Spinal cord (tissue), 10 donors: ENCODE data around the gene DRC7. TPM values are rescaled to one million over a fixed set of nuclear protein-coding genes. Genes with fewer than 3 reads are reported as not detected.

Experiments
- DNase-seq, 6 donors: peaks; one replicate each; pipeline versions ENCODE4 v3.0.0 to v3.0.0-alpha.2; 2013 to 2015; ENCODE audit warnings: low spot score in 6 of 6, low read depth in 4 of 6
- H3K27ac ChIP-seq: one replicate; pipeline ENCODE4 v1.5.1; 2013; ENCODE audit warnings: low read depth, low read length, control low read depth
- H3K27me3 ChIP-seq: one replicate; pipeline ENCODE4 v1.6.1; 2013; ENCODE audit warnings: low read length; ENCODE audit not compliant: control insufficient read depth, insufficient read depth
- H3K36me3 ChIP-seq: one replicate; pipeline ENCODE4 v1.6.1; 2013; ENCODE audit warnings: low read length; ENCODE audit not compliant: control insufficient read depth, insufficient read depth
- H3K4me1 ChIP-seq: one replicate; pipeline ENCODE4 v1.6.1; 2013; ENCODE audit warnings: low read length; ENCODE audit not compliant: control insufficient read depth, insufficient read depth
- H3K4me3 ChIP-seq: one replicate; pipeline ENCODE4 v1.5.1; 2013; ENCODE audit warnings: low read depth, low read length, control low read depth
- H3K9me3 ChIP-seq: one replicate; pipeline ENCODE4 v1.6.1; 2013; ENCODE audit warnings: low read length; ENCODE audit not compliant: control insufficient read depth, insufficient read depth
- WGBS: methylation state at CpG from one replicate; pipeline ENCODE4 v1.1.5; 2013; ENCODE audit warnings: missing lambda C conversion rate; ENCODE audit not compliant: insufficient coverage; 5-methylcytosine and 5-hydroxymethylcytosine counted together
- polyA plus RNA-seq, 2 donors: library from polyadenylated mRNA; unstranded; fragments of 120-200 nt; gene quantifications; one replicate each; pipeline ENCODE4 v1.2.1, GENCODE V29; 2013; ENCODE audit not compliant: insufficient read length in 2 of 2
- total RNA-seq, 2 donors: library from RNA; depleted of rRNA in 1 of 2; stranded (reverse); fragments of 120-200 nt in 1 of 2; fragments of >200 nt in 1 of 2; gene quantifications; one replicate each; pipeline versions ENCODE4 v1.2.3 to v1.2.4, GENCODE V29; 2013 to 2014
- donor health status: healthy.

DRC7 gene
- total and polyA plus RNA-seq, 4 donors = 0.69 to 6.0 (median 4.0) TPM

- H3K4me3 ChIP-seq = no peak overlapping the region
- H3K4me1 ChIP-seq = peaks cover 22% of the 10 kb centered on the region
- no peaks in the 10 kb centered on the region for H3K27me3 ChIP-seq
- peaks cover 5% of the 10 kb centered on the region for H3K36me3 ChIP-seq
- H3K9me3 ChIP-seq = no peaks in the 10 kb centered on the region
- no peak overlapping the region for H3K27ac ChIP-seq
- no peak for DNase-seq
- 89% methylated on average over 1 of the region's 2 CpGs for WGBS
Observed at GRCh38 chr16:57672824-57673223, 21.8 kb upstream of the DRC7 start.

DNA sequence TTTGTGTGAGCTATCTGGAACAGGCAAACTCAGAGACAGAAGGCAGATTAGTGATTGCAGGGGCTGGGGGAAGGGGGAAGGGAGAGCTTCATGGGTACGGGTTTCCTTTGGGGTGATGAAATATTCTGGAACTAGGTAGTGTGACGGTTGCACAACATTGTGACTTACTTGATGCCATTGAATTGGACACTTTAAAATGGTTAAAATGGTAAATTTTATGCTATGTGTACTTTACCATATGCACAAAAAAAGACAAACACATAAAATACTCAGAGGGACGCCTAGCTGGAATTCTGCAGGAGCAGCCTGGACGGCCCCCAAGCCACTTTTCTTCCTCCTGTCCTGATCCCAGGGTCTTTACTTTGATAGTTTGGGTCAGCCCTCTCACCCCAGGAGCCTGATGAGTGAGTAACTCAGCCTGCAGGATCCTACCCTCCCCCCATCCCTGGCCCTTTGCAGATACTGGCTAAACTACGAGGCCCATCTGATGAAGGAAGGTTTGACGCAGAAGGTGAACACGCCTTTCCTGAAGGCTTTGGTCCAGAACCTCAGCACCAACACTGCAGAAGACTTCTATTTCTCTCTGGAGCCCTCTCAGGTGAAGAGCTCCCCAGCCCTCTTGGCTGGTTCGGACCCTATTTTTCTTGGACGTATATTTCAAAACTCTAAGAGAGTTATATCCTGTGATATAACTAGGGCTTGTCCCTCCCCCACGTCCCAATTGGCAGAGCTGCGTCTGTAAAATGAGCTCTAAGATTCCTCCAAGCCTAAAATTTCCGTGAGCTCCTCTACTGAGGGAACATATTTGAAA lies 18.7 kb upstream of the DRC7 start:
- Histone ChIP-seq H3K4me3 (no peak overlapping the region), H3K4me1 (peaks cover 4% of the 10 kb centered on the region), H3K9me3 (no peaks in the 10 kb centered on the region), H3K27ac (no peak overlapping the region), H3K27me3 (no peaks in the 10 kb centered on the region), H3K36me3 (no peaks in the 10 kb centered on the region)
- WGBS = 39% methylated on average over 4 of the region's 12 CpGs
- DNase-seq = no peak

DNA sequence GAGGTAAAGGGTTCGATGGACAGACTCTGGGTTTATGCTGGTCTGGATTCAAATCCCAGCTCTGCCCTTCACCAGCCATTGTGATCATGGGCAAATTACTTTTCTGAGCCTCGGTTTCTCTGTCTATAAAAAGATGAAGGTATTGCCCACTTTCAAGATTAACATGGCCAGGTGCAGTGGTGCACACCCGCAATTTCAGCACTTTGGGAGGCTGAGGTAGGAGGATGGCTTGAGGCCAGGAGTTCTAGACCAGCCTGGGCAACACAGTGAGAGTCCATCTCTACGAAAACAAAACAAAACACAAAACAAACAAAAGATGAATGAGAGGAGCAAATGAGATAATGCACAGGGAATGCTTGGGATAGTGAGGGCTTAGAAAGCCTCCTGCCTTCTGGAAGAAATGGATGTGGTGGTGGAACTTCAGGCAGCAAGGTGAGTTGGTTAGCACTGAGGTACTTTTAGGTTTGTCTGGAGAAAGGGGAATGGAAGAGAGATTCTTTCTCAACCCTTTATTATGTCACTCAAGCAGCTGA lies 18.0 kb upstream of the DRC7 start:
- Histone ChIP-seq H3K36me3 (no peaks in the 10 kb centered on the region), H3K4me3 (no peak overlapping the region), H3K27me3 (no peaks in the 10 kb centered on the region), H3K27ac (no peak overlapping the region), H3K4me1 (peaks cover 4% of the 10 kb centered on the region), H3K9me3 (no peaks in the 10 kb centered on the region)
- WGBS = 83% methylated on average over 1 of the region's 4 CpGs
- DNase-seq = no peak

GRCh38 chr16:57677622-57678369 lies 16.8 kb upstream of the DRC7 start:
- WGBS = 50% methylated on average over 12 of the region's 14 CpGs
- no peaks in the 10 kb centered on the region for H3K36me3 ChIP-seq
- H3K27me3 ChIP-seq = no peaks in the 10 kb centered on the region
- no peak overlapping the region for H3K27ac ChIP-seq
- no peaks in the 10 kb centered on the region for H3K9me3 ChIP-seq
- no peak overlapping the region for H3K4me3 ChIP-seq
- DNase-seq = no peak
- peaks cover 4% of the 10 kb centered on the region for H3K4me1 ChIP-seq

DNA sequence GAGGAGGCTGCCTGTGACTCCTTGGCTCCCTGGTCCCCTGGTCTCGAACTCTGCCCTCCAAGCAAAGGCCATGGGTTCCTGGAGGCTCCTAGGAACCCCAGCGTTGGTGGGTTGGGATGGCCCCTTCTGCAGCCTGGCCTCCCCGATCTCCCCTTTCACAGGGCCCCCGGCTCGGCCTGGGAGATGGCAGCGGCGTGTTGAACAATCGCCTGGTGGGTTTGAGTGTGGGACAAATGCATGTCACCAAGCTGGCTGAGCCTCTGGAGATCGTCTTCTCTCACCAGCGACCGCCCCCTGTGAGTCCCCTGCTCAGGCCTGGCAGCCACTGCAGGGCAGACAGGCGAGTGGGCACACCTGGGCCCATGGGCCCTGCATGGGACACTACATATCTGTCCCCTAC lies 15.6 kb upstream of the DRC7 start:
- Histone ChIP-seq H3K4me1 (peaks cover 4% of the 10 kb centered on the region), H3K4me3 (no peak overlapping the region), H3K36me3 (no peaks in the 10 kb centered on the region), H3K27me3 (no peaks in the 10 kb centered on the region), H3K9me3 (no peaks in the 10 kb centered on the region), H3K27ac (no peak overlapping the region)
- no peak for DNase-seq
- 83% methylated on average over 8 of the region's 12 CpGs for WGBS

DNA sequence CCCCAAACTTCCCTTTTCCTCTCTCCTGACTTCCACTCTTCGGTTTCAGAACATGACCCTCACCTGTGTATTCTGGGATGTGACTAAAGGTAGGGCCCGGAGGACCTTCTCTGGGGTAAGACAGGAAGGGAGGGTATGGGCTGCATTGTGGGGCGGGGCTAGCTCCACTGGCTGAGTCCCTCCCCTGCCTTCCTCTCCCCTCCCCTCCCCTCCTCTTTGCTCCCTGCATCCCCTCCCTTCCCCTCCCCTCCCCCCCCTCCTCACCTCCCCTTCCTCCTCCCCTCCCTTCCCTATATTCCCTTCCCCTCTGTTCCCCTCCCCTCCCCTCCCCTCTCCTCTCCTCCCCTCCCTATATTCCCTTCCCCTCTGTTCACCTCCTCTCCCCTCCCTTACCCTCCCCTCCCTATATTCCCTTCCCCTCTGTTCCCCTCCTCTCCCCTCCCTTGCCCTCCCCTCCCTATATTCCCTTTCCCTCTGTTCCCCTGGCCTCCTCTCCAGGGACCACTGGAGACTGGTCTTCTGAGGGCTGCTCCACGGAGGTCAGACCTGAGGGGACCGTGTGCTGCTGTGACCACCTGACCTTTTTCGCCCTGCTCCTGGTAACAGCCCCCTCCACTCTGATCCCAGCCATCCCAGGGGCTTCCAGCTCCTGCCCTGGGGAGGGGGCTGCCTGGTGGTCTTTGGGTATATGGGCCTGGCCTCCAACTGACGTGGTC lies 14.7 kb upstream of the DRC7 start:
- Histone ChIP-seq H3K27me3 (no peaks in the 10 kb centered on the region), H3K27ac (no peak overlapping the region), H3K9me3 (no peaks in the 10 kb centered on the region), H3K36me3 (no peaks in the 10 kb centered on the region), H3K4me3 (no peak overlapping the region), H3K4me1 (peaks cover 4% of the 10 kb centered on the region)
- no peak for DNase-seq
- WGBS = 80% methylated on average over 2 of the region's 7 CpGs

GRCh38 chr16:57680842-57681375 lies 13.7 kb upstream of the DRC7 start:
- DNase-seq = no peak
- WGBS = 58% methylated on average over 3 of the region's 5 CpGs
- no peak overlapping the region for H3K27ac ChIP-seq

GRCh38 chr16:57681950-57682728 lies 12.5 kb upstream of the DRC7 start:
- Histone ChIP-seq H3K9me3 (no peaks in the 10 kb centered on the region), H3K4me3 (no peak overlapping the region), H3K36me3 (no peaks in the 10 kb centered on the region), H3K27me3 (no peaks in the 10 kb centered on the region), H3K27ac (no peak overlapping the region), H3K4me1 (peaks cover 4% of the 10 kb centered on the region)
- no peak for DNase-seq
- 87% methylated on average over 12 of the region's 13 CpGs for WGBS

More at GRCh38 chr16:57680842-57681375, 13.7 kb upstream of the DRC7 start:
- Histone ChIP-seq H3K4me3 (no peak overlapping the region), H3K36me3 (no peaks in the 10 kb centered on the region), H3K4me1 (peaks cover 4% of the 10 kb centered on the region), H3K9me3 (no peaks in the 10 kb centered on the region), H3K27me3 (no peaks in the 10 kb centered on the region)
